HCT116 (cell line): ENCODE data around the gene BLTP3B. TPM values are rescaled to one million over a fixed set of nuclear protein-coding genes. Genes with fewer than 3 reads are reported as not detected.

Experiments used
- ATAC-seq: fragments of 200-7000 bp; cut with Tn5 transposase; 2 replicates; pipeline ENCODE4 v1.9.1; 2020; ENCODE audit warnings: mild to moderate bottlenecking, moderate library complexity
- BruUV-seq: library from RNA; stranded (reverse); fragments of 400-500 nt; replicated peaks from 2 replicates; lab custom pipeline; 2021; lab: Mats Ljungman, UMichigan
- CTCF ChIA-PET: fragments of 300-600 bp; sonication (Branson Sonifier 250); formaldehyde crosslinking; loops from one replicate; lab custom pipeline; 2021; ENCODE audit warnings: antibody characterized with exemption; lab: Charles Lee
- POLR2A ChIA-PET: fragments of 300-600, 350-600 bp; sonication (Branson Sonifier 250); formaldehyde crosslinking; loops from one replicate; lab custom pipeline; 2021; ENCODE audit warnings: antibody characterized with exemption; lab: Charles Lee
- RAD21 ChIA-PET, 2 experiments: fragments of 300-600 bp; sonication (Branson Sonifier 250); formaldehyde crosslinking; loops; one replicate each; lab custom pipeline; 2023; ENCODE audit warnings: low total read pairs in 2 of 2; ENCODE audit not compliant: uncharacterized antibody in 2 of 2, unreplicated experiment in 2 of 2, low non-redundant PET in 1 of 2; lab: Charles Lee
- DNase-seq: peaks from one replicate; pipeline ENCODE4 v3.0.0-alpha.2; 2010; ENCODE audit warnings: low read depth, low spot score
- H2AFZ ChIP-seq: fragments of 200-600 bp; shearing (Covaris generic), sonication (generic); 2 replicates; pipeline ENCODE4 v1.6.1; 2017; ENCODE audit warnings: low read depth, mixed run types, mixed read lengths, antibody characterized with exemption, low read length; ENCODE audit not compliant: poor library complexity, severe bottlenecking
- H3K27ac ChIP-seq: 2 replicates; pipeline ENCODE4 v1.5.1; 2012; ENCODE audit warnings: low read depth, low read length
- H3K27me3 ChIP-seq: fragments of 200-600 bp; sonication (generic); 2 replicates; pipeline ENCODE4 v1.6.1; 2016; ENCODE audit warnings: mixed run types, low read length, mixed read lengths; ENCODE audit not compliant: insufficient read depth
- H3K36me3 ChIP-seq, 2 experiments: fragments of 200-500 bp in 1 of 2; fragments of 200-600 bp in 1 of 2; sonication (Bioruptor generic) in 1 of 2; sonication (generic) in 1 of 2; 2 replicates each; pipeline versions ENCODE4 v1.5.1 to v1.6.1; 2014 to 2016; ENCODE audit warnings: low read length in 2 of 2, inconsistent platforms in 1 of 2, mixed read lengths in 1 of 2, mixed run types in 1 of 2; ENCODE audit not compliant: insufficient read depth in 2 of 2, control insufficient read depth in 1 of 2
- H3K4me1 ChIP-seq, 2 experiments: fragments of 200-600 bp in 1 of 2; sonication (generic) in 1 of 2; 2 replicates each; pipeline versions ENCODE4 v1.5.1 to v1.6.1; 2012 to 2017; ENCODE audit warnings: low read length in 2 of 2, inconsistent platforms in 1 of 2, mild to moderate bottlenecking in 1 of 2, mixed read lengths in 1 of 2, mixed run types in 1 of 2, moderate library complexity in 1 of 2; ENCODE audit not compliant: insufficient read depth in 2 of 2, control insufficient read depth in 1 of 2
- H3K4me2 ChIP-seq: fragments of 200-600 bp; sonication (generic); 2 replicates; pipeline ENCODE4 v1.6.1; 2017; ENCODE audit warnings: mixed run types, low read length, mixed read lengths
- H3K4me3 ChIP-seq, 2 experiments: fragments of 200-600 bp in 1 of 2; sonication (generic) in 1 of 2; replicated peaks in 1 of 2; 2 replicates each; pipeline ENCODE4 v1.5.1; 2011 to 2016; ENCODE audit warnings: low read length in 2 of 2, control low read depth in 1 of 2, low read depth in 1 of 2, mild to moderate bottlenecking in 1 of 2, mixed read lengths in 1 of 2, mixed run types in 1 of 2
- H3K79me2 ChIP-seq: fragments of 200-600 bp; sonication (generic); 2 replicates; pipeline ENCODE4 v1.6.1; 2017; ENCODE audit warnings: mild to moderate bottlenecking, mixed run types, low read length, moderate library complexity, mixed read lengths; ENCODE audit not compliant: insufficient read depth
- H3K9ac ChIP-seq: fragments of 200-600 bp; sonication (generic); 2 replicates; pipeline ENCODE4 v1.6.1; 2016; ENCODE audit warnings: low read length, mixed read lengths
- H3K9me2 ChIP-seq: fragments of 200-600 bp; sonication (generic), shearing (Covaris generic); 2 replicates; pipeline ENCODE4 v1.6.1; 2017; ENCODE audit warnings: mixed run types, mild to moderate bottlenecking, moderate library complexity; ENCODE audit not compliant: insufficient read depth
- H3K9me3 ChIP-seq, 2 experiments: fragments of 200-500 bp in 1 of 2; fragments of 200-600 bp in 1 of 2; sonication (Bioruptor generic) in 1 of 2; sonication (generic) in 1 of 2; 2 replicates each; pipeline ENCODE4 v1.6.1; 2014 to 2017; ENCODE audit warnings: low read length in 2 of 2, mixed read lengths in 2 of 2, inconsistent platforms in 1 of 2, low read depth in 1 of 2, mild to moderate bottlenecking in 1 of 2, mixed run types in 1 of 2, moderate library complexity in 1 of 2; ENCODE audit not compliant: control insufficient read depth in 1 of 2, insufficient read depth in 1 of 2
- H4K20me1 ChIP-seq: fragments of 200-600 bp; sonication (generic), shearing (Covaris generic); 2 replicates; pipeline ENCODE4 v1.6.1; 2017; ENCODE audit warnings: mixed run types, mild to moderate bottlenecking, moderate library complexity; ENCODE audit not compliant: insufficient read depth
- CEBPB ChIP-seq: IDR thresholded peaks from 2 replicates; pipeline ENCODE4 v1.6.1; 2012; ENCODE audit warnings: low read depth
- FOSL1 ChIP-seq: IDR thresholded peaks from 2 replicates; pipeline ENCODE4 v1.6.1; 2012; ENCODE audit warnings: low read depth
- RAD21 ChIP-seq: IDR thresholded peaks from 2 replicates; pipeline ENCODE4 v1.6.1; 2012; ENCODE audit warnings: low read depth, mild to moderate bottlenecking
- SIN3A ChIP-seq: IDR thresholded peaks from 2 replicates; pipeline ENCODE4 v1.6.1; 2012; ENCODE audit warnings: low read depth
- SRF ChIP-seq: IDR thresholded peaks from 2 replicates; pipeline ENCODE4 v1.6.1; 2012; ENCODE audit warnings: low read depth
- ZBTB33 ChIP-seq: IDR thresholded peaks from 2 replicates; pipeline ENCODE4 v1.6.1; 2011; ENCODE audit warnings: mild to moderate bottlenecking, low read length, moderate library complexity; ENCODE audit not compliant: insufficient replicate concordance; ENCODE audit errors: extremely low read depth
- ZFX ChIP-seq: fragments of 450-650 bp; IDR thresholded peaks from 2 replicates; pipeline ENCODE4 v1.6.1; 2017
- intact Hi-C: fragments of 100-400 bp; cut with micrococcal nuclease; formaldehyde crosslinking; loops from 2 replicates; pipeline ENCODE4 v1.10.0; 2022
- total RNA-seq: library from RNA; stranded (reverse); gene quantifications from one replicate; pipeline ENCODE4 v1.2.1, GENCODE V29; 2021; ENCODE audit not compliant: unreplicated experiment

BLTP3B gene
- total RNA-seq, 1 experiment from 2014 or later: 24.5 TPM

- ChIA-PET CTCF (no interaction called here), POLR2A (no interaction called here), RAD21 (no interaction called here)
- no peak overlapping the region for H3K4me2 ChIP-seq
- no peak for DNase-seq
- no peak overlapping the region for H3K9ac ChIP-seq
- H4K20me1 ChIP-seq: no peaks in the 10 kb centered on the region
- no peak overlapping the region for H3K27ac ChIP-seq
- H3K9me3 ChIP-seq: no peaks in the 10 kb centered on the region
- H3K36me3 ChIP-seq: no peaks in the 10 kb centered on the region
- no peaks in the 10 kb centered on the region for H3K79me2 ChIP-seq
- TF ChIP-seq SIN3A (no peak), RAD21 (no peak), ZFX (no peak), SRF (no peak)
- H3K9me2 ChIP-seq: no peaks in the 10 kb centered on the region
- intact Hi-C loops: no loop called here
- H2AFZ ChIP-seq: no peak overlapping the region
- BruUV-seq: no TSS peak
- no peak for ATAC-seq
- no peaks in the 10 kb centered on the region for H3K27me3 ChIP-seq
- H3K4me1 ChIP-seq: no peaks in the 10 kb centered on the region
- no peak overlapping the region for H3K4me3 ChIP-seq
These were observed 43.4 kb upstream of the BLTP3B start for GRCh38 chr12:100186071-100186470.

- no peak for ATAC-seq
These were observed 42.8 kb upstream of the BLTP3B start for GRCh38 chr12:100185361-100185894.

More at GRCh38 chr12:100185361-100185894, 42.8 kb upstream of the BLTP3B start:
- TF ChIP-seq CEBPB (no peak), ZFX (no peak), FOSL1 (no peak), SIN3A (no peak), ZBTB33 (no peak)
- RAD21 ChIA-PET: no interaction called here
- no peaks in the 10 kb centered on the region for H3K79me2 ChIP-seq
- H3K36me3 ChIP-seq: no peaks in the 10 kb centered on the region
- POLR2A ChIA-PET: no interaction called here
- H3K27ac ChIP-seq: no peak overlapping the region
- H3K9me3 ChIP-seq: no peaks in the 10 kb centered on the region
- H3K4me2 ChIP-seq: no peak overlapping the region
- no peaks in the 10 kb centered on the region for H3K9me2 ChIP-seq
- DNase-seq: no peak
- no peak overlapping the region for H3K4me3 ChIP-seq
- intact Hi-C loops: no loop called here
- BruUV-seq: no TSS peak
- H3K4me1 ChIP-seq: no peaks in the 10 kb centered on the region
- H4K20me1 ChIP-seq: no peaks in the 10 kb centered on the region
- no peak overlapping the region for H2AFZ ChIP-seq
- no peaks in the 10 kb centered on the region for H3K27me3 ChIP-seq
- H3K9ac ChIP-seq: no peak overlapping the region
- CTCF ChIA-PET: no interaction called here
